SU-DHL-6 (cell line): ENCODE results near the gene CMTM8.

ENCODE experiments used
- EZH2phosphoT487 ChIP-seq: fragments of 200-600 bp; sonication (generic), shearing (Covaris generic); conservative IDR thresholded peaks from 2 replicates; pipeline ENCODE4 v1.6.1; 2018; ENCODE audit warnings: mild to moderate bottlenecking, antibody characterized with exemption, low read length, moderate library complexity, mixed read lengths
- TF ChIP-seq, protein P1 (sequence below): fragments of 200-600 bp; sonication (generic); IDR thresholded peaks from one replicate; pipeline ENCODE4 v1.5.1; 2017; ENCODE audit warnings: antibody characterized with exemption, mild to moderate bottlenecking, low read length, moderate library complexity; ENCODE audit not compliant: insufficient read depth, poor library complexity, severe bottlenecking

GRCh38 chr3:32274306-32274705, 35.8 kb downstream of the CMTM8 start:
- TF ChIP-seq, protein P1, sequence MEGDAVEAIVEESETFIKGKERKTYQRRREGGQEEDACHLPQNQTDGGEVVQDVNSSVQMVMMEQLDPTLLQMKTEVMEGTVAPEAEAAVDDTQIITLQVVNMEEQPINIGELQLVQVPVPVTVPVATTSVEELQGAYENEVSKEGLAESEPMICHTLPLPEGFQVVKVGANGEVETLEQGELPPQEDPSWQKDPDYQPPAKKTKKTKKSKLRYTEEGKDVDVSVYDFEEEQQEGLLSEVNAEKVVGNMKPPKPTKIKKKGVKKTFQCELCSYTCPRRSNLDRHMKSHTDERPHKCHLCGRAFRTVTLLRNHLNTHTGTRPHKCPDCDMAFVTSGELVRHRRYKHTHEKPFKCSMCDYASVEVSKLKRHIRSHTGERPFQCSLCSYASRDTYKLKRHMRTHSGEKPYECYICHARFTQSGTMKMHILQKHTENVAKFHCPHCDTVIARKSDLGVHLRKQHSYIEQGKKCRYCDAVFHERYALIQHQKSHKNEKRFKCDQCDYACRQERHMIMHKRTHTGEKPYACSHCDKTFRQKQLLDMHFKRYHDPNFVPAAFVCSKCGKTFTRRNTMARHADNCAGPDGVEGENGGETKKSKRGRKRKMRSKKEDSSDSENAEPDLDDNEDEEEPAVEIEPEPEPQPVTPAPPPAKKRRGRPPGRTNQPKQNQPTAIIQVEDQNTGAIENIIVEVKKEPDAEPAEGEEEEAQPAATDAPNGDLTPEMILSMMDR: no peak
- no peak for TF ChIP-seq EZH2phosphoT487
